SJSA1 (cell line): ENCODE measurements around the gene CCNDBP1. TPM values are rescaled to one million over a fixed set of nuclear protein-coding genes. Genes with fewer than 3 reads are reported as not detected.

Experiments used
- DNase-seq, 2 experiments: peaks; one replicate each; pipeline ENCODE4 v3.0.0-alpha.2; 2015 to 2020; ENCODE audit warnings: low spot score in 2 of 2, low read depth in 1 of 2
- H3K27ac ChIP-seq: fragments of 250-450 bp; sonication (Bioruptor Pico); 2 replicates; pipeline ENCODE4 v1.5.1; 2020; ENCODE audit warnings: mild to moderate bottlenecking, moderate library complexity
- H3K27me3 ChIP-seq: fragments of 250-450 bp; sonication (Bioruptor Pico); replicated peaks from 2 replicates; pipeline ENCODE4 v1.5.1; 2020; ENCODE audit warnings: mild to moderate bottlenecking, moderate library complexity
- H3K36me3 ChIP-seq: fragments of 250-450 bp; sonication (Bioruptor Pico); 2 replicates; pipeline ENCODE4 v1.5.1; 2020; ENCODE audit warnings: mild to moderate bottlenecking
- H3K4me1 ChIP-seq: fragments of 250-450 bp; sonication (Bioruptor Pico); replicated peaks from 2 replicates; pipeline ENCODE4 v1.6.1; 2021; ENCODE audit warnings: mild to moderate bottlenecking
- H3K4me3 ChIP-seq: fragments of 250-450 bp; sonication (Bioruptor Pico); 2 replicates; pipeline ENCODE4 v1.5.1; 2020; ENCODE audit warnings: mild to moderate bottlenecking
- H3K9me3 ChIP-seq: fragments of 250-450 bp; sonication (Bioruptor Pico); replicated peaks from 2 replicates; pipeline ENCODE4 v1.5.1; 2020; ENCODE audit warnings: mild to moderate bottlenecking
- total RNA-seq: library from RNA; depleted of rRNA; stranded (reverse); fragments of >200 nt; shearing (Covaris generic); gene quantifications from 2 replicates; pipeline ENCODE4 v1.2.3, GENCODE V29; 2014; rRNA removed

CCNDBP1 gene
- total RNA-seq, 1 experiment from 2014 or later: 103 TPM

GRCh38 chr15:43235536-43235935 lies 50.3 kb downstream of the CCNDBP1 start:
- Histone ChIP-seq H3K4me1 (peaks cover 14% of the 10 kb centered on the region), H3K36me3 (no peaks in the 10 kb centered on the region), H3K27ac (no peak overlapping the region), H3K9me3 (no peaks in the 10 kb centered on the region), H3K27me3 (no peaks in the 10 kb centered on the region; the same call in 1 of the 2 replicates), H3K4me3 (no peak overlapping the region)
- no peak for DNase-seq

GRCh38 chr15:43237842-43238470 lies 52.8 kb downstream of the CCNDBP1 start:
- Histone ChIP-seq H3K27ac (no peak overlapping the region), H3K9me3 (no peaks in the 10 kb centered on the region), H3K36me3 (no peaks in the 10 kb centered on the region), H3K4me3 (no peak overlapping the region), H3K4me1 (peaks cover 14% of the 10 kb centered on the region), H3K27me3 (no peaks in the 10 kb centered on the region)
- DNase-seq: no peak

DNA sequence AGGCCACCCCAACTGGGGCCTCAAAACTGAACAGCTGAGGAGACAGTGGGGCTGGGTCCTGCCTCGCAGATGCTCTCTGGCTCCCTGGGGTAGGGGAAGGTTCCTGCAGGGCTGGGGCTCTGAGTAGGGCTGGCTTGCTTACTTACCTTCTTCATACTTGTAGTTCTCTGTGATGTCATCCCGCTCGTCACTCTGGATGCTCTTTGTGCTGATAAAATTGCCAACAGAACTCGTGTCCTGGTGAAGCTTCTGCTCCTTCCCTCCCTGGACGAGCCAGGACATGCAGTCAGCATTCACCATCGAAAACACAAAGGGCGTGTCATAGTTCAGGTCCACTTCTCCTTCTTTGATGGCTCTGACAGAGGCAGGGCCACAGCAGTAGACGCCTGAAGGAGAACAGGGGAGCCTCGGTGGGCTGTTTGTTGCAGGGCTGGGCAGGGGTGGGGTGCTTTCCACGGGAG lies 53.5 kb downstream of the CCNDBP1 start:
- Histone ChIP-seq H3K4me3 (no peak overlapping the region), H3K27ac (no peak overlapping the region), H3K27me3 (no peaks in the 10 kb centered on the region), H3K9me3 (no peaks in the 10 kb centered on the region), H3K4me1 (peaks cover 14% of the 10 kb centered on the region), H3K36me3 (no peaks in the 10 kb centered on the region)
- no peak for DNase-seq

DNA sequence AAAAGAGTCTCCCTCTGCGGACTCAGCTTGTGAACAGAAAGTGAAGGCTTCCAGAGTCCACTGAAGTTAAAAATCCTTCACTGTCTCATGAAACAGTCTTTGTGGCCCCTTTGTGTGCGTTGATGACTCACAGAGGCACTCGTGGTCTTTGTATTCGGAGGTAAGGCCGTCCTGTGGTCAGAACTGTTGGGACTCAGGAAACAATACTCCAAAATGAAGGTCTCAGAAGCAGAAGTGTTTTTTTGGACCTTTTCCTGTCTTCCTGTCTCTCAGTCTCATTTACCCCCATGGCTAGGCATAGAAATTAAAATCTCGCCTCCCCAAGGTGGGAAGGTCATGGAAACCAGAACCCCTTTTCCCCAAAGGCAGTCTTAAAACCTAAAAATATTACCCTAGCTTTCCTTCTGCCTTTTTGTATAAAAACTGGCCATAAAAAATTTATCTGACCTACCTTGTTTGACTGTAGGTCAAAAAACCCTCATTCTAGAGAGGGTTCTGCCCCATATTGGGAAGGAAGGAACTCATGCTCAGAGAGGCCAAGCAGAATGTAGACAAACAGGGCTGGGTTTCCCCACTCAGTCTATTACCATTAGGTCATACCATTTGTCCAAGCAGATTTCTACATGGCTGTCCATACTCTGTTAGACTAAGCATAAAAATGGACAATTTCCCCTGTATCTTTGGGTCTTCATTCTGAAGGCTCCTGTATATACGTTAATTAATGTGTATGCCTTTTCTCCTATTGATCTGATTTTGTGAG lies 54.7 kb downstream of the CCNDBP1 start:
- peak; percentile 60 to 69 for DNase-seq
- Histone ChIP-seq H3K4me3 (no peak overlapping the region), H3K27me3 (no peaks in the 10 kb centered on the region), H3K4me1 (peaks cover 14% of the 10 kb centered on the region), H3K9me3 (no peaks in the 10 kb centered on the region), H3K27ac (peak overlapping the region; percentile 70), H3K36me3 (no peaks in the 10 kb centered on the region)

- no peaks in the 10 kb centered on the region for H3K9me3 ChIP-seq
- H3K27me3 ChIP-seq: no peaks in the 10 kb centered on the region
- no peak overlapping the region for H3K4me3 ChIP-seq
- DNase-seq: no peak
- H3K36me3 ChIP-seq: no peaks in the 10 kb centered on the region
- H3K4me1 ChIP-seq: peaks cover 14% of the 10 kb centered on the region
- no peak overlapping the region for H3K27ac ChIP-seq
Measured at GRCh38 chr15:43241100-43241499, 55.9 kb downstream of the CCNDBP1 start.

DNA sequence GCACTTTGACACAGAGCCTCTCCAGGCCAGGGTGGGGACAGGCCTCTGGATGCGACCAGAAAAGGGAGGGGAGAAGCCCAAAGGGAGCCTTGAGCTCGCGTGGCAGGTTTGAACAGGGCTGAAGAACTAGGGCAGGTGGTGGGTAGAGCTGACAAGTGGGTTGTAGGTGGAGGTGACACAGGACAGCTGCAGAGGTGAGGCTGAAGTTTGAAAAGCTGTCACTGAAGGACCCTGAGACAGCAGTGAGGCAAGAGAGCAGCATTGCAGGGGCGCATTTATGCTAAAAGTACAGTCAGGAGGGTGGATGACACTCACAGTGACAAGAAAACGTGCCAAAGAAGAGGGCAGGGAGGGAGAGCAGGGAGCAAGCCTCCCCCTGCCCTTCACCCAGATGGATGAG lies 57.4 kb downstream of the CCNDBP1 start:
- Histone ChIP-seq H3K27me3 (no peaks in the 10 kb centered on the region), H3K36me3 (no peaks in the 10 kb centered on the region), H3K4me1 (peaks cover 14% of the 10 kb centered on the region), H3K9me3 (no peaks in the 10 kb centered on the region), H3K27ac (no peak overlapping the region), H3K4me3 (no peak overlapping the region)
- DNase-seq: peak in 1 of 2 experiments; percentile 30

- no peaks in the 10 kb centered on the region for H3K9me3 ChIP-seq
- H3K4me1 ChIP-seq: peaks cover 14% of the 10 kb centered on the region
- no peak overlapping the region for H3K27ac ChIP-seq
- no peaks in the 10 kb centered on the region for H3K36me3 ChIP-seq
- DNase-seq: no peak
- no peak overlapping the region for H3K4me3 ChIP-seq
- H3K27me3 ChIP-seq: no peaks in the 10 kb centered on the region
Measured at GRCh38 chr15:43243020-43243645, 57.9 kb downstream of the CCNDBP1 start.

DNA sequence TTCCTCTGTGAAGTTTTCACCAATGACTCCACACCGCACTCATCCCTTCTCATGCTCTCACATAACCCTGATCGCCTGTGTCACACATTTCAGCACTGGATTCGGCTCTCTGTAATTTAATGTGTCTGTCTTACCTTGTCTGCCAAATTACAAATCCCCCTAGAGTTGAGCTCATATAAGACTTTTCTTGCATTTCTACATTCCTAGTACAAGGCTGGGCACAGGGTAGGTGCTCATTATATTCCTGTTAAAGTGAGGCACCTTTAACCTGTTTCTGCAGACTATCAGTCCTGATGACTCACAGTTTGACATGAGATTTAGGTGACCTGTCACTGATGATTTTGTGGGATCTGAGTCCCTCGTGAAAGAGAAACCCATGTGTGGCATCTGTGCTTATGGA lies 58.9 kb downstream of the CCNDBP1 start:
- H3K36me3 ChIP-seq: no peaks in the 10 kb centered on the region
- no peak overlapping the region for H3K27ac ChIP-seq
- peak in 1 of 2 experiments; percentile 2 for DNase-seq
- H3K9me3 ChIP-seq: no peaks in the 10 kb centered on the region
- peaks cover 18% of the 10 kb centered on the region for H3K4me1 ChIP-seq
- H3K4me3 ChIP-seq: no peak overlapping the region
- H3K27me3 ChIP-seq: no peaks in the 10 kb centered on the region

DNA sequence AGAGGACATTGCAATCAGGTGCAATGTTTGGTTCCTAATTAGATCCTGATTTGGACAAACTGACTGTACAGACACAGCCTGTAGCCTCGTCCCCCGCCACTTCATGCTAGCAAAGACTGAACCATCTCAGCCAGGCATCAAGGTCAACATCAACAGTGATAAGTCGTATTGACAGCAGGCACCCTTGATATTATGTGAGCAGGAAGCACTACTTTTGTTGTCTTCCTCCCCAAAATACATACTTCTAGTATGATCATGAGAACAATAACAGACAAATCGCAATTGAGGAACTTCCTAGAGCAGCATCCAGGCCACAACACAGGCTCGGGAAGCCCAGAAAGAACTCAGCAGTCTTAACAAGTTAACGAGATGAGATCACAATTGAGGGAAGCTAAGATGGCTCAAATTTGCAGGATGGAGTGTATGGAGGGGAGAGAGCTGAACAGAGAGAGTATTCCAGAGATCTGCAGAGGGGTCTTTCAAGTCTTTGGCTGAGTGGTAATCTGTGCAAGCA lies 61.1 kb downstream of the CCNDBP1 start:
- Histone ChIP-seq H3K27ac (no peak overlapping the region), H3K4me3 (no peak overlapping the region), H3K36me3 (no peaks in the 10 kb centered on the region)

More for the DNA sequence above, 61.1 kb downstream of the CCNDBP1 start:
- H3K4me1 ChIP-seq: peaks cover 18% of the 10 kb centered on the region
- DNase-seq: peak in 1 of 2 experiments; percentile 18
- no peaks in the 10 kb centered on the region for H3K27me3 ChIP-seq
- no peaks in the 10 kb centered on the region for H3K9me3 ChIP-seq

Other genes starting within 250 kb of the CCNDBP1 start
- gene UBR1, start 79.4 kb upstream of the CCNDBP1 start, total RNA-seq: 30.6 and 39.2 TPM in 2 replicates
- 5.2 and 17.3 TPM in 2 replicates for gene TMEM62, start 51.8 kb upstream of the CCNDBP1 start, total RNA-seq
- not detected in 2 replicates for gene EPB42, start 35.6 kb downstream of the CCNDBP1 start, total RNA-seq
- gene TGM5, start 81.5 kb downstream of the CCNDBP1 start, total RNA-seq: 0.24 TPM in 1 of 2 replicates, not detected in the other
- not detected in 2 replicates for gene TGM7, start 116.9 kb downstream of the CCNDBP1 start, total RNA-seq
- 11.4 and 17.4 TPM in 2 replicates for gene LCMT2, start 145.2 kb downstream of the CCNDBP1 start, total RNA-seq
- 26.8 and 47.3 TPM in 2 replicates for gene ZSCAN29, start 185.6 kb downstream of the CCNDBP1 start, total RNA-seq
- gene TUBGCP4, start 185.7 kb downstream of the CCNDBP1 start, total RNA-seq: 9.4 and 11.7 TPM in 2 replicates